Heart left ventricle (tissue), 16 donors: ENCODE data around the gene TOMM6. TPM values are rescaled to one million over a fixed set of nuclear protein-coding genes. Genes with fewer than 3 reads are reported as not detected.

Experiments used
- ATAC-seq, 4 donors: fragments of 200-7000 bp; cut with Tn5 transposase; one replicate each; pipeline ENCODE4 v1.9.1; 2020 to 2022; ENCODE audit warnings: moderate library complexity in 4 of 4, mild to moderate bottlenecking in 3 of 4, moderate number of reproducible peaks in 1 of 4
- DNase-seq, 5 donors: peaks; one replicate each; pipeline ENCODE4 v3.0.0-alpha.2; 2020
- H3K27ac ChIP-seq, 12 donors: fragments of 200-600 bp; sonication (generic) in 4 of 12; one replicate each; pipeline versions ENCODE4 v1.5.0 to v1.8.0; 2016 to 2022; ENCODE audit warnings: mild to moderate bottlenecking in 2 of 12
- H3K27me3 ChIP-seq, 9 donors: fragments of 200-600 bp; sonication (generic) in 2 of 9; one replicate each; pipeline versions ENCODE4 v1.5.1 to v1.8.0; 2016 to 2022; ENCODE audit warnings: mild to moderate bottlenecking in 3 of 9
- H3K36me3 ChIP-seq, 9 donors: fragments of 200-600 bp; sonication (generic) in 2 of 9; one replicate each; pipeline versions ENCODE4 v1.5.0 to v1.8.0; 2018 to 2022; ENCODE audit warnings: mild to moderate bottlenecking in 2 of 9
- H3K4me1 ChIP-seq, 12 donors: fragments of 200-600 bp; sonication (generic) in 4 of 12; one replicate each; pipeline versions ENCODE4 v1.5.0 to v1.8.0; 2016 to 2022; ENCODE audit warnings: mild to moderate bottlenecking in 3 of 12
- H3K4me3 ChIP-seq, 12 donors: fragments of 200-600 bp; sonication (generic) in 4 of 12; one replicate each; pipeline versions ENCODE4 v1.5.0 to v1.8.0; 2017 to 2022; ENCODE audit warnings: mild to moderate bottlenecking in 9 of 12, moderate library complexity in 4 of 12
- H3K9me3 ChIP-seq, 12 donors: fragments of 200-600 bp; sonication (generic) in 4 of 12; one replicate each; pipeline versions ENCODE4 v1.5.0 to v1.8.0; 2016 to 2022; ENCODE audit warnings: mild to moderate bottlenecking in 1 of 12
- POLR2A ChIP-seq, 2 donors: fragments of 450-650 bp; IDR thresholded peaks; one replicate each; pipeline ENCODE4 v1.6.1; 2017; ENCODE audit warnings: antibody characterized with exemption in 2 of 2, mild to moderate bottlenecking in 2 of 2, moderate library complexity in 2 of 2
- whole genome bisulfite sequencing, 4 donors: extraction: QIAGEN DNeasy Blood & Tissue Kit in 2 of 4; methylation state at CpG; one replicate each; pipeline versions ENCODE4 v1.1.5 to v1.1.7; 2013 to 2018; 5-methylcytosine and 5-hydroxymethylcytosine counted together
- intact Hi-C, 10 donors: fragments of 100-400 bp; cut with DNase I; formaldehyde crosslinking; loops; one replicate each; pipeline versions ENCODE4 v1.11.1 to v1.14.2; 2022
- polyA plus RNA-seq, 2 donors: library from polyadenylated mRNA; stranded (reverse); fragments of 200-250 nt; gene quantifications; one replicate each; pipeline ENCODE4 v1.2.3, GENCODE V29; 2013
- total RNA-seq, 9 donors: library from RNA; depleted of rRNA in 2 of 9; stranded (reverse); fragments of >200 nt in 2 of 9; fragmentation: NEBNext Ultra II Directional in 3 of 9; extraction: Animal tissue kit (Norgen Biotek cat#: 25700) in 3 of 9; gene quantifications; one replicate each; pipeline versions ENCODE4 v1.1.0 to v1.2.4, GENCODE V29; 2016 to 2023
- TF ChIP-seq, protein P1 (sequence below), 12 donors: fragments of 200-600 bp; sonication (generic) in 4 of 12; IDR thresholded peaks; one replicate each; pipeline versions ENCODE4 v1.5.0 to v1.8.0; 2018 to 2022; ENCODE audit warnings: antibody characterized with exemption in 12 of 12, mild to moderate bottlenecking in 5 of 12
- donor health status: ischemic (EF 13 %, LVEDD 7.1; RV severe dilation, severe dysfunction).
- donor health status: healthy with polysubstance abuse.
- donor health status: DM: no; HTN: yes; CAD: no.
- donor health status: DM: no; HTN: no; CAD: no.
- donor health status: ischemic (EF 25% LVEDD 6.9; RV normal size, moderate dysfunction).
- donor health status: ischemic (EF 25% LVEDD 5.7; RV mildly dilated, moderate dysfunction).
- donor health status: healthy.
- donor health status: DM: yes; HTN: yes; CAD: no.
- donor health status: ischemic (EF 35%, LVEDD 5.7; RV mildly dilated, moderate dysfunction).
- donor health status: nonischemic (EF 11% LVEDD 7.7; RV severe dilation, severe dysfunction).
- donor health status: DM: yes; HTN: yes; CAD: no.
- donor health status: PGD.
- donor health status: ischemic (EF 29% LVEDD 5.4; RV normal size, mild dysfunction).
- donor health status: nonischemic (EF 23%, LVEDD 6.1; RV moderate dilation, normal function).

The TOMM6 gene
- total and polyA plus RNA-seq, 11 donors: 158 to 277 (median 182) TPM

DNA sequence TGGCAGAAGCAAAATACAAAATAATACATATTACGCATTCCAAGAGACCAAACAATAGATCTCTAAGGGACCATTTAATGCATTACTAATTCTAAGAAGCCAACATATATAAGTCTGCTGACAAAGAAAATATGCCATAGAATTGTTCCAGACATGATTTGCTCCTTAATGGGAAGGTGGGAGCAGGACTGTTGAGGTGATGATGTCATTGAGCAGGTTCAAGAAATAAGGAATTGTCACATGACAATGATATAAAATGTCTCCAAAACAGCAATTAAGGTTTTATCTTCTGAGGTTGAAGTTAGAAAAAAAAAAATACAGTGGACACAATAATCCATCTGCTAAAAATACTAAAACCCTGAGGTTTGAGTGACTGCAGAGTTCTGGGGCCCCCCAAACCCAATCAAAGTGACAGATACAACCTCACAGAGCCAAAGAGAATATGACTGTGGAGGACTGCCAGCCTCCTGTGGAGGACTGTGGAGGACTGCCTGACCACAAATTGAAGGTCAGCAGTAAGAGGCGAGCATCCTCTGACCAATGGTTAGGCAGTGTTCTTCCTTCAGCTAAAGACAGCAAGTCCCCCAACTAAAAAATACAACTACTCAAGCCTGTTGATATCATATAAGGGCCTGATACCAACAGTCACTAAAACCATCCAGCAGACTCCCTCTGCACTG, 39.0 kb downstream of the TOMM6 start:
- intact Hi-C loops: no loop called here

GRCh38 chr6:41832263-41832662, 44.8 kb downstream of the TOMM6 start:
- DNase-seq (no peak), ATAC-seq (no peak)
- Histone ChIP-seq H3K36me3 (no peaks in the 10 kb centered on the region), H3K4me3 (no peak overlapping the region), H3K9me3 (peaks cover 0 to 4% (median 0%) of the 10 kb centered on the region in 12 donors), H3K4me1 (peaks cover 0 to 6% (median 0%) of the 10 kb centered on the region in 12 donors), H3K27ac (no peak overlapping the region), H3K27me3 (no peaks in the 10 kb centered on the region)
- TF ChIP-seq, protein P1, sequence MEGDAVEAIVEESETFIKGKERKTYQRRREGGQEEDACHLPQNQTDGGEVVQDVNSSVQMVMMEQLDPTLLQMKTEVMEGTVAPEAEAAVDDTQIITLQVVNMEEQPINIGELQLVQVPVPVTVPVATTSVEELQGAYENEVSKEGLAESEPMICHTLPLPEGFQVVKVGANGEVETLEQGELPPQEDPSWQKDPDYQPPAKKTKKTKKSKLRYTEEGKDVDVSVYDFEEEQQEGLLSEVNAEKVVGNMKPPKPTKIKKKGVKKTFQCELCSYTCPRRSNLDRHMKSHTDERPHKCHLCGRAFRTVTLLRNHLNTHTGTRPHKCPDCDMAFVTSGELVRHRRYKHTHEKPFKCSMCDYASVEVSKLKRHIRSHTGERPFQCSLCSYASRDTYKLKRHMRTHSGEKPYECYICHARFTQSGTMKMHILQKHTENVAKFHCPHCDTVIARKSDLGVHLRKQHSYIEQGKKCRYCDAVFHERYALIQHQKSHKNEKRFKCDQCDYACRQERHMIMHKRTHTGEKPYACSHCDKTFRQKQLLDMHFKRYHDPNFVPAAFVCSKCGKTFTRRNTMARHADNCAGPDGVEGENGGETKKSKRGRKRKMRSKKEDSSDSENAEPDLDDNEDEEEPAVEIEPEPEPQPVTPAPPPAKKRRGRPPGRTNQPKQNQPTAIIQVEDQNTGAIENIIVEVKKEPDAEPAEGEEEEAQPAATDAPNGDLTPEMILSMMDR (IDR thresholded peaks at IDR 0.05): no peak
- no peak for TF ChIP-seq POLR2A (IDR thresholded peaks at IDR 0.05)
- intact Hi-C loops: no loop called here
- 91 to 96% (median 93%) methylated on average over 3 of the region's 3 CpGs for WGBS, 4 donors

More for the DNA sequence above, 39.0 kb downstream of the TOMM6 start:
- no peak for TF ChIP-seq POLR2A (IDR thresholded peaks at IDR 0.05)
- TF ChIP-seq, protein P1 (IDR thresholded peaks at IDR 0.05): no peak
- Histone ChIP-seq H3K36me3 (no peaks in the 10 kb centered on the region), H3K4me1 (peaks cover 0 to 3% (median 0%) of the 10 kb centered on the region in 12 donors), H3K4me3 (no peak overlapping the region), H3K9me3 (no peaks in the 10 kb centered on the region), H3K27me3 (no peaks in the 10 kb centered on the region), H3K27ac (no peak overlapping the region)
- ATAC-seq (no peak), DNase-seq (no peak)
- WGBS, 4 donors: 92 to 98% (median 95%) methylated on average over 2 of the region's 2 CpGs

DNA sequence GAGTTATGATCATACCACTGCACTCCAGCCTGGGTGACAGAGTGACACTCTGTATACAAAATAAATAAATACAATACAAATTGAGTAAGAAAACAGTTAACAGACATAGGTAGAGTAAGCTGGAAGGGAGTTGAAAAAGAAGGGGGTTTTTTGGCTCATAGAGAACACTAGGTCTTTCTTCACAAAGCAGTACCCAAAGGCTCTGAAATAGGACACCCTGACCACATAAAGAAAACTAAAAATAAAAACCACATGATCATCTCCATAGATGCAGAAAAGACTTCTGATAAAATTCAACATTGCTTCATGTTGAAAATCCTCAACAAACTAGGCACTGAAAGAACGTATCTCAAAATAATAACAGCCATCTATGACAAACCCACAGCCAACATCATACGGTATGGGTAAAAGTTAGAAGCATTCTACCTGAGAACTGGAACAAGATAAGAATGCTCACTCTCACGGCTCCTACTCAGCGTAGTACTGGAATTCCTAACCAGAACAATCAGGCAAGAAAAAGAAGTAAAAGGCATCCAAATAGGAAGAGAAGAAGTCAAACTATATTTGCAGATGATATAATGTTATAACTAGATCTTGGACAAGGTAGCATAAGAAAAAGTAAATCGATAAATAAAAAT, 48.6 kb downstream of the TOMM6 start:
- 59 to 70% (median 66%) methylated on average over 5 of the region's 5 CpGs for WGBS, 4 donors
- ATAC-seq: no peak
- intact Hi-C loops: no loop called here

GRCh38 chr6:41836660-41837052, 49.2 kb downstream of the TOMM6 start:
- H3K4me3 ChIP-seq: no peak overlapping the region
- no peaks in the 10 kb centered on the region for H3K27me3 ChIP-seq
- H3K27ac ChIP-seq: no peak overlapping the region
- WGBS, 4 donors: 78 to 89% (median 83%) methylated on average over 2 of the region's 2 CpGs
- no peaks in the 10 kb centered on the region for H3K36me3 ChIP-seq
- intact Hi-C loops: no loop called here
- peaks cover 0 to 5% (median 0%) of the 10 kb centered on the region in 12 donors for H3K9me3 ChIP-seq
- no peak for TF ChIP-seq POLR2A (IDR thresholded peaks at IDR 0.05)
- TF ChIP-seq, protein P1 (IDR thresholded peaks at IDR 0.05): no peak
- no peak for DNase-seq
- ATAC-seq: no peak
- peaks cover 0 to 6% (median 0%) of the 10 kb centered on the region in 12 donors for H3K4me1 ChIP-seq

More for the DNA sequence above, 48.6 kb downstream of the TOMM6 start:
- no peaks in the 10 kb centered on the region for H3K27me3 ChIP-seq
- H3K9me3 ChIP-seq: peaks cover 0 to 5% (median 0%) of the 10 kb centered on the region in 12 donors
- H3K36me3 ChIP-seq: no peaks in the 10 kb centered on the region
- no peak overlapping the region for H3K4me3 ChIP-seq
- DNase-seq: no peak
- H3K27ac ChIP-seq: no peak overlapping the region
- peaks cover 0 to 6% (median 0%) of the 10 kb centered on the region in 12 donors for H3K4me1 ChIP-seq
- TF ChIP-seq, protein P1 (IDR thresholded peaks at IDR 0.05): no peak
- TF ChIP-seq POLR2A (IDR thresholded peaks at IDR 0.05): no peak
